HG03378 (cell line): ENCODE measurements around the gene PTGFRN.

Source experiments
- ATAC-seq: cut with Tn5 transposase; IDR thresholded peaks from one replicate; pipeline ENCODE4 v1.9.1; 2021; ENCODE audit warnings: mild to moderate bottlenecking, moderate library complexity; ENCODE audit not compliant: unreplicated experiment

The PTGFRN gene

DNA sequence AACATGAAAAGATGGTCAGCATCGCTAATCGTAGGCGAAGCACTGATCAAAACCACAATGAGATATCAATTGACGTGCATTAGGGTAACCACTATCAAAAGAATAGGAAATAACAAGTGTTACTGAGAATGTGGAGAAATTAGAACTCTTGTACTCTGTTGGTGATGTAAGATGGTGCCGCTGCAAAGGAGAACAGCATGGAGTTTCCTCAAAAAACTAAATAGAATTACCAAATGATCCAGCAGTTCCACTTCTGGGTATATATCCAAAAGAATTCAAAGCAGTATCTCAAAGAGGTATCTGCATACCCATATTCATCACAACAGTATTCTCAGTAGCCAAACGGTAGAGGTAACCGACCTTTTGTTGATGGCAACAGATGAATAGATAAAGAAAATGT lies 83.6 kb downstream of the PTGFRN start:
- no peak for ATAC-seq

DNA sequence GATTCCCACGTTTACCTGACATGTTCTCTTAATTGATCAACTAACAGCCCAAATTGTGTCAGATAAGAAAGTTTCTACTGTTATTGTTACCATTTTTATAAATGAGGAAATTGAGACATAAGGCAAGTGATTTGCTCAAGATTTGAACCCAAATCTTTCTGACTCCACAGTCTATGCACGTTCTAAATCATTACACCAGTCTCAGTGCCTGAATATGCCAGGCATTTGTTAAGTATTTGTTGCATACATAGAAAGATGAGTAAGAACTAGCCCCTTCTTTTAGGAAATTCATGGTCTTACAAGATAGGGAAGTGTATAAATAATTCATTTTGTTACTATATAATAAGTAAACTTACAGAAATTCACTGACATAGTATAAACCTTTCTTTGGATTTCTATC lies 84.7 kb downstream of the PTGFRN start:
- ATAC-seq: no peak

DNA sequence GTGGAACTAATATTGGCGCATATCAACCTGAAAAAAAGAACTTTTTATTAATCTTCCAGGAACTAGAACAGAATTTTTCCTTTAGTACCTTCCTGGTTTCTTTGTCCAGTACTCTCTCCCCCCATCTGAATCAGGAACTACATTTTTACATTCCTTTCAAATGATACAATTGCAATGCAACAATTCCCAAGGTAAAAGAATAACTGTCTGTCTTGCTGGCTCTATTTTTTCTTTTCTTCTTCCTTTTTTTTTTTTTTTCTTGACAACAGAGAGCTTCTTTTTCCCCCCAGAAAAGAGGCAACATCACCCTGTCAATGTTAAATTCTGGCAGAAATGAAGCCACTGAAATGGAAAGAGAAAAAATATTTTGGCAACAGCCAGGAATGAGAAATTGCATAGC lies 87.3 kb downstream of the PTGFRN start:
- no peak for ATAC-seq

DNA sequence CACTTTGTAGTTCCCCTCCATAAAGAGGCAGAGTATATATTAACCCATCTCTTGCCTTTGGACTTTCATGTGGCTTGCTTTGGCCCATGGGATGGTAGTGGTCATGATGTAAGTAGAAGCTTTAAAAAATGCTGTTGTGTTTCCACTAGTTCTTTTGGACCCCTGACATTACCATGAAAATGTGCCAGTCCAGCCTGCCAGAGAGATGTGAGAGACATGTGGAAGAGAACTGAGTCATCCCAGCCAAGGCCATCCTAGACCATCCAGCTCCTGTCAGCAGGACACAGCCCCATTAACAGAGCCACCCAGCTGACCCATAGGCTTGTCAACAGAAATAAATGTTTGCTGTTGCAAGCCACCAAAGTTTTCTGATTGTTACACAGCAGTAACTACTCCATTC lies 87.9 kb downstream of the PTGFRN start:
- ATAC-seq: no peak

DNA sequence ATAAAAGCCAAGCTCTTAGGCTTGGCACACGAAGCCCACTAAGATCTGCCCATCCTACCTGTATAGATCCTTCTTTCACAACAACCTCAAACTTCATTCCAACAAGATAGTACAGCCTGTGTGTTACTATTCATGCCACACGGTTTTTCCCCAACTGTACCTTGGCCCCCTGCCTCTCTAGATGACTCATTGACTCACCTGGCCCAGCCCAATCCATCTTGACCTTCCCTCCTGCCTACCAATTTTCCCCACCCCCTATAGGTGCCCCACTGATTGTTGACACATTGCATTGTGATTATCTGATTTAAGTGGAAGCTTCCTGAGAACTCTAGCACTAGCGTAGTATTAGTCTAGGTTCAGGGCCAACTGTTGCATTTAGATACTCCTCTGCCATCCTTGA lies 89.9 kb downstream of the PTGFRN start:
- no peak for ATAC-seq

DNA sequence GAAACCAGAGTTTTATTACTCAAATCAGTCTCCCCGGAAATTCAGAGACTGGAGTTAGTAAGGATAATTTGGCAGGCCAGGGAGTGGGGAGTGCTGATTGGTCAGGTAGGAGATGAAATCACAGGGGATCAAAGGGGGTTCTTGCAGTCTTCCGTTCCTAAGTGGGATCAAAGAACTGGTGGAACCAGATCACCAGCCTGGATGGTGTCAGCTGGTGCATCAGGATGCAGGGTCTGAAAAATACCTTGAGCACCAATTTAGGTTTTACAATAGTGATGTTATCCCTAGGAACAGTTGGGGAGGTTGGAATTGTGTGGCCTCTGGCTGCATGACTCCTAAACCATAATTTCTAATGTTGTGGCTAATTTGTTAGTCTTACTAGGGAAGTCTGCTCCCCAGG lies 90.4 kb downstream of the PTGFRN start:
- ATAC-seq: no peak

DNA sequence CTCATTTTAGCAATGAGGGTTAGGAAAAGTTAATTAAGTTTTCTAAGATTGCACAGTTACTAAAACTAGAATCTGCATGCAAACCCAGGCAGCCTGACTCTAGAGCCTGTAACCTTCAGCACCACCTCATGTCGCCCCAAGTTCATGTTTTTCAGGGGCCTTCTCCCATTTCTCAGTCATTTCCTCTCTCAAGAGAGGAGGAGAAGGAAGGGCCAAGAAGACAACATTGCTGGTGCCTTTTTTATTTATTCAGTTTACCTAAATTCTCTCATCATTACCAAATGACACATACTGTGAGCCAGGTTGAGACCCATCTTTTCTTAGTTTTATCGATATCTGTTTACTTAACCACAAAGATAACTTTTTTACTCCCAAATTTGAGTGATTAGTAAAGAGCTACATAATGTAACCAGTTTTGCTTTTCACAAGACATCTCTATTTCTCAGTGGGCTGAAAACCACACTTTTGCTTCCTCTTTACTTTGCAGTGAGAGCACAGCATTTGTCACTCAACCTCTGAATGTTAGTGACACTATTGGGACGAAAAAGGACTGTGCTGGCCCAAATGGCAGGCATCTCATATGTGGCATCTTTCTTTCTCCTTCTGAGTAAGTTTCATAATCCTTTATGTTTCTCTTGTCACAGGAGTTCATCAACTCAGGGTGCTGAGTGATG lies 91.7 kb downstream of the PTGFRN start, which contains the start of gene CD101:
Gene CD101, plus strand, starts transcription at position 507 of the 674 bp plus-strand sequence. Its CDS starts 58 bp downstream, at position 565.
- peak; percentile 94 for ATAC-seq

DNA sequence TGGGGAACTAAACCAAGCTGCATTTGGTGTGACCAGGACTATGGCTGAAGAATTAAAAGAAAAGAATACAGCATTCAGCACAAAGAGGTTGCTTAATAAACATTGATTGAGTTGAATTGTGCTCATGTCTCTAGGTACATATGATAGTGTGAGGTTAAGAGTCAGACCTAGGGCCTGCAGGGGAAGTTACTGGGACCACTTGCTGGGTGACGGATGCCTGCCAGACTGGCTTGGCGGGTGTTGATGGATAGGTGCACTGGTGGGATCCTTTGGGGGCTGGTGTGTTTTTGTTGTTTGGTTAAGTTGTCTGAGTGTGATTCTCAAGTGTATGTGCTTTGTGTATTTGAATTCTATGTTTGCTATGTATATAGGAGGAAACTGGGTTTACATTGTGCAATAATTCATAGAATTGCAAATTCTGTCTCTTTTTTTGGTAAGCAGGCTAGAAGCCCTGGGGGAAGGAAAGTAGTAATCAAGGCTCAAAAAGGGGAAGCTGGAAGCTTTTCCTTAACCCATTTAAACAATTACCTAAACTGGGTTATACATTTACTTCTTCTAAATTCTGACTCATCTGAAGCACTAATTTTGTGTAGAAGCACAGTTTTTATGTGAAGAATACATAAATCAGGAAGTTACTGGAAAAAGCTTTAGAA lies 93.6 kb downstream of the PTGFRN start:
- ATAC-seq: no peak

DNA sequence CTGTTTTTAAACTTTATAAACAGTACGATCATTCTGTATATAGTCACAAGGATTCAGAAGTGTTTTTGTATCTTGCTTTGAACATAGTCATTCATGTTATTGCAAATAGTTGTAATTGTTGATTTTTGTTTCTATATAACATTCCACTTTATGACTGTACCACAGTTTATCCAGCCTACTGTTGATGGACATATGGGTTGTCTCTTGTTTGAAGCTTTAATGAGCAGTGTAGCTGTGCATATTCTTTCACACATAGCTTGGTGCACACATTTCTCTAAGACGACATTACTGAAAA lies 98.0 kb downstream of the PTGFRN start:
- no peak for ATAC-seq

DNA sequence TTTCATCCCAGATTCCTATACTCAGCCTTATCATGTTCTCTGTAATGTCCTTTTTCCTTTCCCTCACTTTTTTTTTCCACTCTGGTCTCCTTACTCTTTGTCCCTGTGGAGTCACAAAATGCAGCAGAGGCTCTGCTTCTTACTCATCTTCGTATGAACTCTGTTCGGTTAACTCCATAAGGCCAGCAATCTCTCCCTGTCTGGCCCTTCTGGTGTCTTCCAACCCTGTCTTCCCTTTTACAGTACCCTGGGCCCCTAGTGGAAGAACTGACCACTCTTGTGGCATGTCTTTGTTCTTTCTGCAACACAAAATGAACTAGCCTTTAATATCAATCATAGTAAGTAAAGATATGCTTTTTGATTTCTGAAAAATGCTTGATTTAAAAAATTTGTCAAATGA lies 98.9 kb downstream of the PTGFRN start:
- no peak for ATAC-seq

DNA sequence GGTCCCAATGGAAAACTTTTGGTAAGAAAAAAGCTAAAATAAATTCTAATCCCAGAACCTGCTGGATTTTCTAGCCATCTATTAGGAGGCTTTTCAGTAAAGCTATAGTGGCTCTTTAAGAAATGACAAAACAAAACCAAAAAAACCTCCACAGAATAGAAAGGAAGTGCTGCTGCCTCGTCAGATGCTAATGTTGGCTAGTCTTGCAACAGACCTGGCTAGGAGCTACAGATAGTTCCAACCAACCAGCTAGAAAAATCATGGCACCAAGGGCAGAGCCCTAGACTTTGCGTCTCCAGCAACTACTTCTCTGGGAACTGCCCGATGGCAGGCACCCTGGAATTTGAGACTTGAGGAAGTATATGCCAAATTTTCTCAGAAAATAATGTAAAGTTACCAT lies 99.4 kb downstream of the PTGFRN start:
- ATAC-seq: no peak

DNA sequence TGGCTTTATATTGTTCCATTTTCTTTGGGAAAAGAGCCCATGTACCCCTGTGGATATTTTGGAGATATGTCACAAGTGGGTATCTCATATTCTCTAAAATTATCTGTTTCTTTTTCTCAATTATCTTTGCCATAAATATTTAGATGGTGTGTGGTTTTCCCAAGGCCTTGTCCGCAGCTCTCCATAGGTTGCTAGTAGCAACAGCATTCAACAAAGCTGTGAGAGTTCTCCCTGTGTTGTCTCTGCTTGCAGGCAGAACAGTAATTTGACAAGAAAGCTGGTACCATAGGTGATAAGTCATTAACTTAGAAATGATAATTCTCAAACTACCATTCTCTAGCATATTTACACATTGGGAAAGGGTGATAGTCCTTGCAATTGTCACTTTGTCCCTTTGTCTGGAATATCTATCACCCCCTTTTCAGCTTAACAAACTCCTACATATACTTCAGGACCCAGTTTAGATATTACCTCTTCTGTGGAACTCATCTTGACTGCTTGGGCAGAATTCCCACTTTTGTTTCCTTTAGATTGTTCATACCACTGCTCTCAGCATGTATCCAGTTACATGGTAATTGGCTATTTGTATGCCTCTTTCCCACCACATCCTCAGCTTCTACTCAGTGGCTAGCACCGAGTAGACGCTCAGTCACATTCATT lies 100.7 kb downstream of the PTGFRN start:
- ATAC-seq: no peak

DNA sequence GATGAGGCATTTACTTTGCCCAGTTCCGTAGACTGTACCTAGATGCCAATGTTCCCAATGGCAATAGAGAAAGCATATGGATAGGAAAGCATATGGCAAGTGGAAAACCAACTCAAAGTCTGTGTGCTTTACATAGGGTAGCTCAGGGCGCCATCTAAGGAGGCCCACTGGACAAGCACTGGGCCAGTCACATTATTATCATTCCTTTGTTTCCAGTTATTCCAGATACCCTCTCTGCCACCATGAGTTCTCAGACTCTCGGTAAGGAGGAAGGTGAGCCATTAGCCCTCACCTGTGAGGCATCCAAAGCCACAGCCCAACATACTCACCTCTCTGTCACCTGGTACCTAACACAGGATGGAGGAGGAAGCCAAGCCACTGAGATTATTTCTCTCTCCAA lies 101.6 kb downstream of the PTGFRN start:
- ATAC-seq: no peak

DNA sequence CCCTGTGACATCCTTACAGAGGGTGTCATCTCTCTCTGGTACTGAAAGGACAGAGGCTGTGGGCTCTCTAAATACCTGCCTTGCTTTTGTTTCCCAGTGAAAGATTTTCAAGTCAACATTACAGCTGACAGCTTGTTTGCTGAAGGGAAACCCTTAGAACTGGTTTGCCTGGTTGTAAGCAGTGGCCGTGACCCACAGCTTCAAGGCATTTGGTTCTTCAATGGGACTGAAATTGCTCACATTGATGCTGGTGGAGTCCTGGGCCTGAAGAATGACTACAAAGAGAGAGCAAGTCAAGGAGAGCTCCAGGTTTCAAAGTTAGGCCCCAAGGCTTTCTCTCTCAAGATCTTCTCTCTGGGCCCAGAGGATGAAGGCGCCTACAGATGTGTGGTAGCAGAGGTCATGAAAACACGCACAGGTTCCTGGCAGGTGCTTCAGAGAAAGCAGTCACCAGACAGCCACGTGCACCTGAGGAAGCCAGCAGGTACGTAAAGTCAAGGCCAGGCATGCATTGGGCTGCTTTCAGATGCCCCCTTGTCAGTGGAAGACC lies 103.7 kb downstream of the PTGFRN start:
- no peak for ATAC-seq

DNA sequence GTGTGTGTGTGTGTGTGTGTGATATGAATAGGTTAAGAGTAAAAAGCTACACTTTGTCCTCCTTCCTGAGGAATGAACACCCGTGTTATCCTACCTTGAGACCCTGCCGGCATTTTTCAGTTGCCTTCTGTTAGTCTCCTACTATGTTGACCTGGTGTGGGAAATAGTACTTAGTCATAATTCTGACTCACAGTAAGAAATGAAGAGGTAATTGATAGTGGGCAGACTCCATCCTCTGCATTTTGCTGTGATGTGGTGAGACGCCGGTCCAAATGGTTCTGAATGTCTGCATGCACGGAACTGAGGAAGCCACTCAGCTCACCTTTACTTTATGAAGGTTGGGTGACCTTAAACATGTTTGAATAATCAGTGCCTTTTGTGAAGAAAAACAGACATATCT lies 104.5 kb downstream of the PTGFRN start:
- no peak for ATAC-seq

DNA sequence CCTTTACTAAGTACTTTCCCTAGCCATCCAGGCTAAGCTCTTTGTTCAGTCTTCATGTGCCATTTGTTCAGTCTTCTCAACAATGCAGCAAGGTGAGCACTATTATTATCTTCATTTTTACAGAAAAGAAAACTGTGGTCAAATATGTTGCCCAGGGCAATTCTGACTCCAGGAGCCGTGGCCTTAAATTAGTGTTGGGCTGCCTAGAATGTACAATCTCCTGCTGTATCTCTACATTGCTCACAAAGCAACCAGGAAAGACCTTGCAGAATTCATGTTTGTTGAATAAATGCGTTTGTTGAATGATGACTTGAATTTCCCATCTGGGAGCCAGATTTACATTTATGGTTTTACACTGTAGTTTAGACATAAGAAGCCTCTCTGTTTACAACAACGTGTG lies 106.0 kb downstream of the PTGFRN start:
- no peak for ATAC-seq

DNA sequence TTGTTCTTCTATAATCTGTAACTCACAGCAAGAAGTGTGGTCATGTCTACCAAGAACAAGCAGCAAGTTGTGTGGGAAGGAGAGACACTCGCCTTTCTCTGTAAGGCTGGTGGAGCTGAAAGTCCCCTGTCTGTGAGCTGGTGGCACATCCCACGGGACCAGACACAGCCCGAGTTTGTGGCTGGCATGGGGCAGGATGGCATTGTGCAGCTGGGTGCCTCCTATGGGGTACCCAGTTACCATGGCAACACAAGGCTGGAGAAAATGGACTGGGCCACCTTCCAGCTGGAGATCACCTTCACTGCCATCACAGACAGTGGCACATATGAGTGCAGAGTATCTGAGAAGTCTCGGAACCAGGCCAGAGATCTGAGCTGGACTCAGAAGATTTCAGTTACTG lies 107.3 kb downstream of the PTGFRN start:
- ATAC-seq: no peak

DNA sequence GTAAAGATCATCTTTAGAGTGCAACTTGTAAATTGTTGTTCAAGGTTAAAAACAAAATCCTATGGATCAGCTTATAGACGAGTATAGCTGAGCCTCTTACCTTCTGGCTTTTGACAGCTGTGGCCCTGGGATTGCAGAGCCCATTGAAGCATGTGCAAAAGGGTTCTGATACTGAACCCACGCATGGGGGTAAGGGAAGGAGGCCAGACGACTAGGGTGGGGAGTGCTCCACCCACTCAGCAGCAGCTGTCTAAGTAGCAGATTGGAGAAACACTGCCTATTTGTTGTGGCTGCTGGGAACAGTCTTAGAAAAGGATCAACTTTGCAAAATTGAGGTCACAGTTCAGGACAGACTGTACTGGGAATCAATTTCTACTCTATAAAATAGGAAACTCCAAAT lies 107.9 kb downstream of the PTGFRN start:
- ATAC-seq: no peak

DNA sequence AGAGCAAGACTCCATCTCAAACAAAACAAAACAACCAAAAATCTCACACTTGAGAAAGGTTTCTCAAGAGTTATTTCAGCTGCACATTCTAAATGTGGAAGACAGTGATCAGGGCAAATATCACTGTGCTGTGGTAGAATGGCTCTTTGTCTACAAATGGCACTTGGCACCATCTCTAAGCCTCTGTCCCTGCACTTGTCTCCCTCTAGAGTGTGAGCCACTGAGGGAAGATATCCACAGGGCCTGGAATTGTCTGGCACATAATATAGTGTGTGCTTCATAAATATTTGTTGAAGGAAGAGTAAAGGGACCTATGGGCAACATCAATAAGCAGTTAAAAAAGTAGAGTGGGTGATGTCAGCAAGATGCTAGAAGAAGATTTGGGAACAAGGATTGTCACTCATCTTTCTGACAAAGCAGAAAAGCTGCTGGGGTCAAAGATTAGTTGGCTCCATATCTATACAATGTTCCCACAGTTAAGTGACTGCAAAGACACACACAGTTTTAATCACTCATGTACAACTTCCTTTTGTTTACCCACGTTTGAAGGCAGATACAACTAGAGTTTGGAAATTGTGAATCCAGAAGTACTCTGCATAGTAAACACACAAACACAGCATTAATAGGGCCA lies 110.9 kb downstream of the PTGFRN start:
- no peak for ATAC-seq

DNA sequence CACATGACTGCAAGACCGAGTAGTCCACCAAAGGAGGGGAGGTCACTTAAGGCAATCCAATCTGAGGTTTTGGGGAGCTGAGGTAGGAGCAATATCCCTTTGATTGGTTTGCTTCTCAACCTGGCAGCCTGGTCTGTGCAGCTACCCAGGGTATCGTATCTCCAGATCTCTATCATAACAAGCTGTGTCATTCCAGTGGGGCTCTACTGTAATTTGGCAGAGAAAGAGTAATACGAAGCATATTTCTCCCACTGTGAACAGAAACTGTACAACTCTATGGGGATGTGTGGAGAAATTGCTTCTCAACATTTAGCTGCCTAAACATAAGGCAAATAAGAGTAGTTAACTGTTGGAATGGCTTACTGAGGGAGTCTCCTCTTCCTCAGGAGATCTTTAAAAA lies 112.4 kb downstream of the PTGFRN start:
- ATAC-seq: no peak

DNA sequence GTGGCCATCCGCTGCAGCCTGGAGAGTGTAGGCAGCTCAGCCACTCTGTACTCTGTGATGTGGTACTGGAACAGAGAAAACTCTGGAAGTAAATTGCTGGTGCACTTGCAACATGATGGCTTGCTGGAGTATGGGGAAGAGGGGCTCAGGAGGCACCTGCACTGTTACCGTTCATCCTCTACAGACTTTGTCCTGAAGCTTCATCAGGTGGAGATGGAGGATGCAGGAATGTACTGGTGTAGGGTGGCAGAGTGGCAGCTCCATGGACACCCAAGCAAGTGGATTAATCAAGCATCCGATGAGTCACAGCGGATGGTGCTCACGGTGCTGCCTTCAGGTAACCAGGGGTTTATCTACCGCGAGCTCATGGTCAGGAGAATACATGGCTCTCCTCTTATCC lies 115.9 kb downstream of the PTGFRN start:
- no peak for ATAC-seq

DNA sequence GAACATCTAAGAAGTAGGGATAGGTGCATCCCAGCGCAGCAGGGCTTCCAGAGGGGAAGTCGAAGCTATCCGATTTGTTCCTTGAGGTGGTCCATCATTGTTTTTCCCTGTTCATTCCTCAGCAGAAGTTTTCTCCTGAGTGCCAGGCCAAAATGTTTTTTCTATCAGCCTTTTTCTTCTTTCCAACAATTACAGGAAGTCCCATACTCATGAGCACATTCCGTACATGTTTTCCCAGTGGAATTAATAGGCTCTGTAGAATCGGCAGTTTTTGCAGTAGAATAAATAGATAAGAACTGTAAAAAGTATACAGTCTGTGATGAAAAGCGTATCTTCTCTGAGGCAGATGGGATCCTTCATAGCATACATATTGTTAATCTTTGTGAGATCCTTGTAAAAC lies 116.6 kb downstream of the PTGFRN start:
- ATAC-seq: no peak
